Astrocyte of the cerebellum (primary cell): ENCODE data around the gene ZRANB1.

Experiments
- DNase-seq: peaks from one replicate; pipeline ENCODE4 v3.0.0-alpha.2; 2011; ENCODE audit warnings: low read depth
- H3K4me3 ChIP-seq: 2 replicates; pipeline ENCODE4 v1.5.1; 2011; ENCODE audit warnings: mild to moderate bottlenecking, low read depth, low read length, moderate library complexity
- CTCF ChIP-seq: IDR thresholded peaks from 2 replicates; pipeline ENCODE4 v1.5.1; 2012; ENCODE audit warnings: low read length, low read depth, moderate library complexity, mild to moderate bottlenecking; ENCODE audit errors: missing control alignments
- in situ Hi-C: cut with HindIII; loops from 2 replicates; pipeline ENCODE4 v1.10.0; 2017; ENCODE audit warnings: low sequenced_read_pairs

ZRANB1 gene

GRCh38 chr10:125012851-125013528 is 71.1 kb downstream of the ZRANB1 start:
- DNase-seq, result no peak
- in situ Hi-C loops, result no loop called here
- no peak for TF ChIP-seq CTCF
- no peak overlapping the region for H3K4me3 ChIP-seq

GRCh38 chr10:125013529-125013872 is 71.6 kb downstream of the ZRANB1 start:
- no peak for DNase-seq
- in situ Hi-C loops, result no loop called here
- no peak overlapping the region for H3K4me3 ChIP-seq
- no peak for TF ChIP-seq CTCF

- in situ Hi-C loops, result no loop called here
- TF ChIP-seq CTCF, result no peak
- DNase-seq, result no peak
- H3K4me3 ChIP-seq, result no peak overlapping the region
These were observed 72.3 kb downstream of the ZRANB1 start for GRCh38 chr10:125014086-125014830.

GRCh38 chr10:125014836-125015355 is 73.0 kb downstream of the ZRANB1 start:
- no peak for TF ChIP-seq CTCF
- H3K4me3 ChIP-seq, result no peak overlapping the region
- no peak for DNase-seq
- in situ Hi-C loops, result no loop called here

- H3K4me3 ChIP-seq, result no peak overlapping the region
- DNase-seq, result no peak
- TF ChIP-seq CTCF, result no peak
These were observed 73.5 kb downstream of the ZRANB1 start for GRCh38 chr10:125015356-125015944.

GRCh38 chr10:125016123-125016522 is 74.2 kb downstream of the ZRANB1 start:
- in situ Hi-C loops, result no loop called here
- no peak overlapping the region for H3K4me3 ChIP-seq

More at GRCh38 chr10:125015356-125015944, 73.5 kb downstream of the ZRANB1 start:
- in situ Hi-C loops, result no loop called here

More at GRCh38 chr10:125016123-125016522, 74.2 kb downstream of the ZRANB1 start:
- DNase-seq, result no peak
- TF ChIP-seq CTCF, result no peak
